CD4-positive, alpha-beta T cell treated with Interleukin-4 for 1 hour (primary cell): ENCODE data around the gene MLPH.

Experiments
- DNase-seq, 2 donors: peaks; one replicate each; pipeline ENCODE4 v3.0.0-alpha.2; 2020 to 2022

MLPH gene

GRCh38 chr2:237486819-237487448 lies at the start of gene MLPH:
TSS of gene MLPH (plus strand) at chr2:237487251. CDS start at chr2:237493427, 6,176 bp downstream.
- DNase-seq = no peak

- DNase-seq = no peak
Observed at GRCh38 chr2:237437566-237437965, 49.5 kb upstream of the MLPH start.

GRCh38 chr2:237438080-237438940 lies 48.7 kb upstream of the MLPH start:
- no peak for DNase-seq

- no peak for DNase-seq
Observed at GRCh38 chr2:237440819-237441281, 46.2 kb upstream of the MLPH start.

GRCh38 chr2:237441605-237442274 lies 45.3 kb upstream of the MLPH start:
- peak in 1 of 2 donors; percentile 15 for DNase-seq

GRCh38 chr2:237444071-237444470 lies 43.0 kb upstream of the MLPH start:
- no peak for DNase-seq

- no peak for DNase-seq
Observed at GRCh38 chr2:237445611-237446337, 41.3 kb upstream of the MLPH start.

GRCh38 chr2:237446338-237446665 lies 40.7 kb upstream of the MLPH start:
- DNase-seq = no peak

GRCh38 chr2:237447496-237447895 lies 39.6 kb upstream of the MLPH start:
- no peak for DNase-seq

GRCh38 chr2:237448171-237448570 lies 38.9 kb upstream of the MLPH start:
- DNase-seq = no peak

- DNase-seq = no peak
Observed at GRCh38 chr2:237448626-237449025, 38.4 kb upstream of the MLPH start.

- DNase-seq = no peak
Observed at GRCh38 chr2:237449193-237449881, 37.7 kb upstream of the MLPH start.

GRCh38 chr2:237450108-237450507 lies 36.9 kb upstream of the MLPH start:
- no peak for DNase-seq

GRCh38 chr2:237450583-237450982 lies 36.5 kb upstream of the MLPH start:
- DNase-seq = no peak

GRCh38 chr2:237451643-237452469 lies 35.2 kb upstream of the MLPH start:
- DNase-seq = no peak

GRCh38 chr2:237452861-237453260 lies 34.2 kb upstream of the MLPH start:
- no peak for DNase-seq

- DNase-seq = no peak
Observed at GRCh38 chr2:237453671-237454070, 33.4 kb upstream of the MLPH start.

- DNase-seq = no peak
Observed at GRCh38 chr2:237455764-237456163, 31.3 kb upstream of the MLPH start.

GRCh38 chr2:237456200-237456843 lies 30.7 kb upstream of the MLPH start:
- DNase-seq = no peak

GRCh38 chr2:237457388-237457941 lies 29.6 kb upstream of the MLPH start:
- no peak for DNase-seq

GRCh38 chr2:237458519-237458918 lies 28.5 kb upstream of the MLPH start:
- DNase-seq = no peak
